HL-60/S4 treated with phorbol 12-myristate 13-acetate at 8.2 ng/mL for 4 days and 3 days (cell line): ENCODE measurements around the gene PRKN.
"Not testable (repeated sequence)": the region's sequence is repeated elsewhere in the genome, so short reads cannot be mapped to it uniquely, and the experiment has no call there.

Experiments
- in situ Hi-C: fragments of 300-500 bp; cut with MboI; formaldehyde crosslinking; loops from 2 replicates; pipeline ENCODE4 v1.15.0; 2022; ENCODE audit warnings: low sequenced_read_pairs

PRKN gene

GRCh38 chr6:162679681-162680080 lies 47.9 kb downstream of the PRKN start:
- in situ Hi-C loops, result no loop called here

GRCh38 chr6:162678896-162679295 lies 48.7 kb downstream of the PRKN start:
- in situ Hi-C loops, result not testable (repeated sequence)

- in situ Hi-C loops, result no loop called here
Observed at GRCh38 chr6:162675503-162675902, 52.1 kb downstream of the PRKN start.

GRCh38 chr6:162674452-162674851 lies 53.1 kb downstream of the PRKN start:
- in situ Hi-C loops, result no loop called here

GRCh38 chr6:162671580-162672165 lies 55.9 kb downstream of the PRKN start:
- in situ Hi-C loops, result no loop called here

GRCh38 chr6:162670345-162670744 lies 57.2 kb downstream of the PRKN start:
- in situ Hi-C loops, result no loop called here

- in situ Hi-C loops, result no loop called here
Observed at GRCh38 chr6:162666246-162666645, 61.3 kb downstream of the PRKN start.

GRCh38 chr6:162653808-162654207 lies 73.8 kb downstream of the PRKN start:
- in situ Hi-C loops, result no loop called here

GRCh38 chr6:162651505-162651904 lies 76.1 kb downstream of the PRKN start:
- in situ Hi-C loops, result no loop called here

- in situ Hi-C loops, result no loop called here
Observed at GRCh38 chr6:162649271-162649670, 78.3 kb downstream of the PRKN start.

- in situ Hi-C loops, result no loop called here
Observed at GRCh38 chr6:162644153-162644552, 83.4 kb downstream of the PRKN start.

- in situ Hi-C loops, result no loop called here
Observed at GRCh38 chr6:162640756-162641155, 86.8 kb downstream of the PRKN start.

- in situ Hi-C loops, result no loop called here
Observed at GRCh38 chr6:162639951-162640350, 87.6 kb downstream of the PRKN start.

- in situ Hi-C loops, result no loop called here
Observed at GRCh38 chr6:162638931-162639574, 88.5 kb downstream of the PRKN start.

GRCh38 chr6:162637317-162637716 lies 90.2 kb downstream of the PRKN start:
- in situ Hi-C loops, result no loop called here

GRCh38 chr6:162636167-162636566 lies 91.4 kb downstream of the PRKN start:
- in situ Hi-C loops, result no loop called here

GRCh38 chr6:162631546-162631945 lies 96.0 kb downstream of the PRKN start:
- in situ Hi-C loops, result no loop called here

GRCh38 chr6:162630069-162630468 lies 97.5 kb downstream of the PRKN start:
- in situ Hi-C loops, result no loop called here

- in situ Hi-C loops, result no loop called here
Observed at GRCh38 chr6:162627825-162628224, 99.7 kb downstream of the PRKN start.

GRCh38 chr6:162627362-162627761 lies 100.2 kb downstream of the PRKN start:
- in situ Hi-C loops, result no loop called here

- in situ Hi-C loops, result no loop called here
Observed at GRCh38 chr6:162626869-162627268, 100.7 kb downstream of the PRKN start.

- in situ Hi-C loops, result no loop called here
Observed at GRCh38 chr6:162625846-162626540, 101.6 kb downstream of the PRKN start.
